ENCODE data around the gene HIPK3.

HIPK3 gene

DNA sequence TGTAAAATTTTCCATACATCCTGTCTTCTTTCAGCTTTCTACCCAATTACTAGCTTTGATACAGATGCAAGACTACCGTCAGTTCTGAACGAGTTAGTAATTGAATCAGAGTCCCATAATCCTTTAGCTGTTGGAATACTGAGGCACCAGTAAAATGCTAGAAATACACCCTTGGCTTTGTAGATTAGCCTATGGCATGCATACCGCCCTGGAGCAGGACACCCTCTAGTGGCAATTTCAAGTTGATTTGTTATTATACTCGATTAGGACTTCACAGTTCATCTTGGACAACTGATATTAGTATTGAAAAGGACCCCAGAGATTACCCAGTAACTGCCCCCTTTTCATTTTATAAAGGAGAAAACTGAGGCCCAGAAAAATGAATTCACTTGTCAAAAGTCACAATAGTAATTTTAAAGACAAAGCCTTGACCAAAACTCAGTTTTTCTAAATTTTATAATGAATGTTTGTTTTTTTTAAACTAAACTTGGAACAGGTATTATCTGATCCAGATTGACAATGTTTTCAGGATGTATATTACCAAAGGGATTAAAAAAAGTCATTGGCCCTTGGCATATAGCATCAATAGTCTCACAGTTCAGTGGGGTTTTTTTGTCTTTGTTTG is 72.6 kb downstream of the HIPK3 start:
- DNase-seq (ENCODE audit: low read depth in 1 of 2, low spot score in 1 of 2): peak; percentile 37 to 66
- Histone ChIP-seq H3K4me3 (replicated peaks; ENCODE audit: insufficient read depth, low read length) (no peak overlapping the region), H3K27me3 (ENCODE audit: insufficient read depth, poor library complexity, severe bottlenecking) (no peaks in the 10 kb centered on the region), H3K27ac (replicated peaks) (no peak overlapping the region)
- TF ChIP-seq POLR2AphosphoS5 (IDR thresholded peaks at IDR 0.05; ENCODE audit: low read depth): no peak
- TF ChIP-seq, protein P1, sequence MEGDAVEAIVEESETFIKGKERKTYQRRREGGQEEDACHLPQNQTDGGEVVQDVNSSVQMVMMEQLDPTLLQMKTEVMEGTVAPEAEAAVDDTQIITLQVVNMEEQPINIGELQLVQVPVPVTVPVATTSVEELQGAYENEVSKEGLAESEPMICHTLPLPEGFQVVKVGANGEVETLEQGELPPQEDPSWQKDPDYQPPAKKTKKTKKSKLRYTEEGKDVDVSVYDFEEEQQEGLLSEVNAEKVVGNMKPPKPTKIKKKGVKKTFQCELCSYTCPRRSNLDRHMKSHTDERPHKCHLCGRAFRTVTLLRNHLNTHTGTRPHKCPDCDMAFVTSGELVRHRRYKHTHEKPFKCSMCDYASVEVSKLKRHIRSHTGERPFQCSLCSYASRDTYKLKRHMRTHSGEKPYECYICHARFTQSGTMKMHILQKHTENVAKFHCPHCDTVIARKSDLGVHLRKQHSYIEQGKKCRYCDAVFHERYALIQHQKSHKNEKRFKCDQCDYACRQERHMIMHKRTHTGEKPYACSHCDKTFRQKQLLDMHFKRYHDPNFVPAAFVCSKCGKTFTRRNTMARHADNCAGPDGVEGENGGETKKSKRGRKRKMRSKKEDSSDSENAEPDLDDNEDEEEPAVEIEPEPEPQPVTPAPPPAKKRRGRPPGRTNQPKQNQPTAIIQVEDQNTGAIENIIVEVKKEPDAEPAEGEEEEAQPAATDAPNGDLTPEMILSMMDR (IDR thresholded peaks at IDR 0.05; ENCODE audit: insufficient read depth, low read length): peak; percentile 34

DNA sequence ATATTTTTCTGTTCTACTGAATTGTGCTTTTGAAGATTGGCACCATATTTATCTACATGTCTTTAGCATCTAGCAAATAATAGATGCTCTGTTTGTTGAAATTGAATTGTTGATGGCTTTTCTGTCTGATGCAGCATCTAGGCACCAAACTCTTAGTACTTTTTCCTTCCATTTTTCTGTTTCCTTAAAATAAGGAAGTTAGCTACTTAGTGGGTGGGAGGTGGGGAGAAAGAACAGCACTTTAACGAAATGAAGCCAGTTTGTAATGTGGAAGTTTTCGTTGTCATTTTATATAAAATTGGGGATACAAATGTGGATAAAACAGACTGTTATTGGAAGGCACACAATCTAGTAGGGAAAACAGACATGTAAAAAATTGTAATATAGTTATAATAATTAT is 76.6 kb downstream of the HIPK3 start:
- Histone ChIP-seq H3K4me3 (replicated peaks; ENCODE audit: insufficient read depth, low read length) (no peak overlapping the region), H3K27me3 (ENCODE audit: insufficient read depth, poor library complexity, severe bottlenecking) (no peaks in the 10 kb centered on the region), H3K27ac (replicated peaks) (no peak overlapping the region)
- DNase-seq (ENCODE audit: low read depth in 1 of 2, low spot score in 1 of 2): peak in 1 of 2 experiments; percentile 26
- TF ChIP-seq, protein P1 (IDR thresholded peaks at IDR 0.05; ENCODE audit: insufficient read depth, low read length): no peak
- TF ChIP-seq GABPA (IDR thresholded peaks at IDR 0.05; ENCODE audit: low read depth): no peak
- TF ChIP-seq, protein P2, sequence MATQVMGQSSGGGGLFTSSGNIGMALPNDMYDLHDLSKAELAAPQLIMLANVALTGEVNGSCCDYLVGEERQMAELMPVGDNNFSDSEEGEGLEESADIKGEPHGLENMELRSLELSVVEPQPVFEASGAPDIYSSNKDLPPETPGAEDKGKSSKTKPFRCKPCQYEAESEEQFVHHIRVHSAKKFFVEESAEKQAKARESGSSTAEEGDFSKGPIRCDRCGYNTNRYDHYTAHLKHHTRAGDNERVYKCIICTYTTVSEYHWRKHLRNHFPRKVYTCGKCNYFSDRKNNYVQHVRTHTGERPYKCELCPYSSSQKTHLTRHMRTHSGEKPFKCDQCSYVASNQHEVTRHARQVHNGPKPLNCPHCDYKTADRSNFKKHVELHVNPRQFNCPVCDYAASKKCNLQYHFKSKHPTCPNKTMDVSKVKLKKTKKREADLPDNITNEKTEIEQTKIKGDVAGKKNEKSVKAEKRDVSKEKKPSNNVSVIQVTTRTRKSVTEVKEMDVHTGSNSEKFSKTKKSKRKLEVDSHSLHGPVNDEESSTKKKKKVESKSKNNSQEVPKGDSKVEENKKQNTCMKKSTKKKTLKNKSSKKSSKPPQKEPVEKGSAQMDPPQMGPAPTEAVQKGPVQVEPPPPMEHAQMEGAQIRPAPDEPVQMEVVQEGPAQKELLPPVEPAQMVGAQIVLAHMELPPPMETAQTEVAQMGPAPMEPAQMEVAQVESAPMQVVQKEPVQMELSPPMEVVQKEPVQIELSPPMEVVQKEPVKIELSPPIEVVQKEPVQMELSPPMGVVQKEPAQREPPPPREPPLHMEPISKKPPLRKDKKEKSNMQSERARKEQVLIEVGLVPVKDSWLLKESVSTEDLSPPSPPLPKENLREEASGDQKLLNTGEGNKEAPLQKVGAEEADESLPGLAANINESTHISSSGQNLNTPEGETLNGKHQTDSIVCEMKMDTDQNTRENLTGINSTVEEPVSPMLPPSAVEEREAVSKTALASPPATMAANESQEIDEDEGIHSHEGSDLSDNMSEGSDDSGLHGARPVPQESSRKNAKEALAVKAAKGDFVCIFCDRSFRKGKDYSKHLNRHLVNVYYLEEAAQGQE (IDR thresholded peaks at IDR 0.05; ENCODE audit: insufficient replicate concordance, low read depth): no peak
- TF ChIP-seq POLR2AphosphoS5 (IDR thresholded peaks at IDR 0.05; ENCODE audit: low read depth): no peak
- no peak for TF ChIP-seq SPI1 (IDR thresholded peaks at IDR 0.05; ENCODE audit: borderline replicate concordance, low read depth)

DNA sequence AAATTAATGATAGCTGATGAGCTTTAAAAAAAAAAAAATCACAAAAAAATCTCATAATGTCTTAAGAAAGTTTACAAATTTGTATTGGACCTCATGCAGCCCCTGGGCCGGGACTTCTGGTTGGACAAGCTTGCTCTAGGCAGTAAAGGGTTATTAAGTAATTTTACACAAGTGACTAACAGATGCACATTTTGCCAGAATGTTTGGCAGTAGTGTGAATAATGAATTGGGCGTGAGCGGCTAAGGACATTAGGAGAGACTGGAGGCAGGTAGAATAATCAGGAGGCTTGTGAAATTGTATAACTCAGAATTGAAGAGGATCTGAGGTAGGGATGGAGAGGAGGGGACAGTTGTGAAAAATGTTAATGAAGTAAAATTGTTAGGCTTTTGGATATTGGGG is 77.4 kb downstream of the HIPK3 start:
- Histone ChIP-seq H3K4me3 (replicated peaks; ENCODE audit: insufficient read depth, low read length) (no peak overlapping the region), H3K27ac (replicated peaks) (no peak overlapping the region), H3K27me3 (ENCODE audit: insufficient read depth, poor library complexity, severe bottlenecking) (no peaks in the 10 kb centered on the region)
- no peak for TF ChIP-seq SPI1 (IDR thresholded peaks at IDR 0.05; ENCODE audit: borderline replicate concordance, low read depth)
- TF ChIP-seq, protein P2 (IDR thresholded peaks at IDR 0.05; ENCODE audit: insufficient replicate concordance, low read depth): no peak
- TF ChIP-seq GABPA (IDR thresholded peaks at IDR 0.05; ENCODE audit: low read depth): no peak
- TF ChIP-seq, protein P1 (IDR thresholded peaks at IDR 0.05; ENCODE audit: insufficient read depth, low read length): no peak
- TF ChIP-seq POLR2AphosphoS5 (IDR thresholded peaks at IDR 0.05; ENCODE audit: low read depth): no peak
- DNase-seq (ENCODE audit: low read depth in 1 of 2, low spot score in 1 of 2): no peak

DNA sequence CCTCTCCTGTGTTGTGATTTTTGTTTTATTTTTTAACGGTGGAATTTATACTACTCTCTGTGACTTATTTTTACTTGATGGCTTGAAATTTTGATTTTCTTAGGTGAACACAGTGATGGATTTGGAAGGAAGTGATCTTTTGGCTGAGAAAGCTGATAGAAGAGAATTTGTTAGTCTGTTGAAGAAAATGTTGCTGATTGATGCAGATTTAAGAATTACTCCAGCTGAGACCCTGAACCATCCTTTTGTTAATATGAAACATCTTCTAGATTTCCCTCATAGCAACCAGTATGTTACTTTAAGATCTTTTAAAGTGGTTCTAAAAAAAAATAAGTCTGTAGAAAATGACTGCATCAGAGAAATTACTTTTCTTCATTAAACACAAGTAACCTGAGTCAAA is 82.1 kb downstream of the HIPK3 start:
- Histone ChIP-seq H3K27me3 (ENCODE audit: insufficient read depth, poor library complexity, severe bottlenecking) (no peaks in the 10 kb centered on the region), H3K27ac (replicated peaks) (no peak overlapping the region), H3K4me3 (replicated peaks; ENCODE audit: insufficient read depth, low read length) (no peak overlapping the region)
- TF ChIP-seq POLR2AphosphoS5 (IDR thresholded peaks at IDR 0.05; ENCODE audit: low read depth) (no peak), SPI1 (IDR thresholded peaks at IDR 0.05; ENCODE audit: borderline replicate concordance, low read depth) (no peak), GABPA (IDR thresholded peaks at IDR 0.05; ENCODE audit: low read depth) (no peak)
- TF ChIP-seq, protein P1 (IDR thresholded peaks at IDR 0.05; ENCODE audit: insufficient read depth, low read length): no peak
- TF ChIP-seq, protein P2 (IDR thresholded peaks at IDR 0.05; ENCODE audit: insufficient replicate concordance, low read depth): no peak
- DNase-seq (ENCODE audit: low read depth in 1 of 2, low spot score in 1 of 2): no peak
